Lower lobe of right lung (tissue), 2 donors: ENCODE measurements around the gene CTPS2. TPM values are rescaled to one million over a fixed set of nuclear protein-coding genes. Genes with fewer than 3 reads are reported as not detected.
"Not testable (repeated sequence)": the region's sequence is repeated elsewhere in the genome, so short reads cannot be mapped to it uniquely, and the experiment has no call there.

ENCODE experiments used
- ATAC-seq, 2 donors: fragments of 200-7000 bp; cut with Tn5 transposase; one replicate each; pipeline ENCODE4 v1.9.1; 2020 to 2022; ENCODE audit warnings: mild to moderate bottlenecking in 2 of 2, moderate library complexity in 2 of 2
- DNase-seq: peaks from one replicate; pipeline ENCODE4 v3.0.0-alpha.2; 2020
- H3K27ac ChIP-seq: fragments of 200-600 bp; one replicate; pipeline ENCODE4 v1.8.0; 2022
- H3K27me3 ChIP-seq: fragments of 200-600 bp; one replicate; pipeline ENCODE4 v1.8.0; 2022; ENCODE audit warnings: low read depth
- H3K36me3 ChIP-seq: fragments of 200-600 bp; one replicate; pipeline ENCODE4 v1.8.0; 2022; ENCODE audit warnings: mild to moderate bottlenecking
- H3K4me1 ChIP-seq: fragments of 200-600 bp; one replicate; pipeline ENCODE4 v1.8.0; 2022
- H3K4me3 ChIP-seq: fragments of 200-600 bp; one replicate; pipeline ENCODE4 v1.8.0; 2022; ENCODE audit warnings: mild to moderate bottlenecking
- H3K9me3 ChIP-seq: fragments of 200-600 bp; one replicate; pipeline ENCODE4 v1.8.0; 2022
- intact Hi-C: fragments of 100-400 bp; cut with DNase I; formaldehyde crosslinking; loops from one replicate; pipeline ENCODE4 v1.11.0; 2022
- total RNA-seq: library from RNA; stranded (reverse); fragmentation: NEBNext Ultra II Directional; extraction: Animal tissue kit (Norgen Biotek cat#: 25700); gene quantifications from one replicate; pipeline ENCODE4 v1.2.1, GENCODE V29; 2021
- TF ChIP-seq, protein P1 (sequence below): fragments of 200-600 bp; IDR thresholded peaks from one replicate; pipeline ENCODE4 v1.8.0; 2022; ENCODE audit warnings: antibody characterized with exemption, mild to moderate bottlenecking
- donor health status: DM: no; HTN: yes; CAD: no; lungs with severe emphysema.

The CTPS2 gene
- total RNA-seq, 1 donor from 2014 or later: 11.3 TPM

DNA sequence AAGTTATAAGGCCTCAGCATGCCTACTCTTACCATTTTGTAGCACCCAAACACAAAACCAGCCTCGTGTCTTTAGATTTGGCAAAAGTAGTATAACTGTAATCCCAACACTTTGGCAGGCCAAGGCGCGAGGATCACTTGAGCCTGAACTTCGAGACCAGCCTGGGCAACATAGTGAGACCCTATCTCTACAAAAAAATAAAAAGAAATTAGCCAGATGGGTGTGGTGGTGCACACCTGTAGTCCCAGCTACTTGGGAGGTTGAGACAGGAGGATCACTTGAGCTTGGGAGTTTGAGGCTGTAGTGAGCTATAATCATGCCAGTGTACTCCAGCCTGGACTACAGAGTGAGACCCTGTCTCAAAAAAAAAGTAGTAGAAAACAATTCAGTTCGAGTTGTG, 24.6 kb upstream of the CTPS2 start:
- TF ChIP-seq, protein P1, sequence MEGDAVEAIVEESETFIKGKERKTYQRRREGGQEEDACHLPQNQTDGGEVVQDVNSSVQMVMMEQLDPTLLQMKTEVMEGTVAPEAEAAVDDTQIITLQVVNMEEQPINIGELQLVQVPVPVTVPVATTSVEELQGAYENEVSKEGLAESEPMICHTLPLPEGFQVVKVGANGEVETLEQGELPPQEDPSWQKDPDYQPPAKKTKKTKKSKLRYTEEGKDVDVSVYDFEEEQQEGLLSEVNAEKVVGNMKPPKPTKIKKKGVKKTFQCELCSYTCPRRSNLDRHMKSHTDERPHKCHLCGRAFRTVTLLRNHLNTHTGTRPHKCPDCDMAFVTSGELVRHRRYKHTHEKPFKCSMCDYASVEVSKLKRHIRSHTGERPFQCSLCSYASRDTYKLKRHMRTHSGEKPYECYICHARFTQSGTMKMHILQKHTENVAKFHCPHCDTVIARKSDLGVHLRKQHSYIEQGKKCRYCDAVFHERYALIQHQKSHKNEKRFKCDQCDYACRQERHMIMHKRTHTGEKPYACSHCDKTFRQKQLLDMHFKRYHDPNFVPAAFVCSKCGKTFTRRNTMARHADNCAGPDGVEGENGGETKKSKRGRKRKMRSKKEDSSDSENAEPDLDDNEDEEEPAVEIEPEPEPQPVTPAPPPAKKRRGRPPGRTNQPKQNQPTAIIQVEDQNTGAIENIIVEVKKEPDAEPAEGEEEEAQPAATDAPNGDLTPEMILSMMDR: no peak
- no peaks in the 10 kb centered on the region for H3K9me3 ChIP-seq
- H3K27me3 ChIP-seq: no peaks in the 10 kb centered on the region
- no peak overlapping the region for H3K4me3 ChIP-seq
- no peak for DNase-seq
- no peak overlapping the region for H3K27ac ChIP-seq
- no peak for ATAC-seq
- intact Hi-C loops: no loop called here
- H3K4me1 ChIP-seq: no peaks in the 10 kb centered on the region
- H3K36me3 ChIP-seq: peaks cover 39% of the 10 kb centered on the region

DNA sequence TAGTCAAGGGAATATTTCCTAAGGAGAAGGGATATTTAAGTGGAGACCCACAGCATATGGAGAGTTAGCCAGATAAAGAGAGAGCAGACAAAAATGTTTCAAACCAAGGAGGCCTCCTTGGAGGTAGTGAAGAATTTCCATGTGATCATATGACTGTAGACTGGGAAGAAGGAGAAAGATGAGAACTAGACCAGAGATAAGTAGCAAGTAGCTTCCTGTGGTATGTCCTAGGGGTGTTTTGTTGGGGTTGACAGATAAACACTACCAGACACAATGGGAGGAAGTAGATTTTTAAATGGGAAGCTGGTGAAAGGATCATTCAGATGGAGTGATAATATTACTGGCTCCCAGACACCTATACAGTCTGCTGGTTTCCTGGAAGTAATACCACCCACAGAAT, 20.5 kb upstream of the CTPS2 start:
- intact Hi-C loops: no loop called here
- no peaks in the 10 kb centered on the region for H3K9me3 ChIP-seq
- H3K36me3 ChIP-seq: peaks cover 25% of the 10 kb centered on the region
- H3K4me1 ChIP-seq: no peaks in the 10 kb centered on the region
- TF ChIP-seq, protein P1: no peak
- DNase-seq (no peak), ATAC-seq (no peak)
- no peaks in the 10 kb centered on the region for H3K27me3 ChIP-seq
- H3K27ac ChIP-seq: no peak overlapping the region
- H3K4me3 ChIP-seq: no peak overlapping the region

- H3K9me3 ChIP-seq: no peaks in the 10 kb centered on the region
- no peak overlapping the region for H3K4me3 ChIP-seq
- intact Hi-C loops: no loop called here
- no peak overlapping the region for H3K27ac ChIP-seq
- H3K4me1 ChIP-seq: no peaks in the 10 kb centered on the region
- DNase-seq: no peak
- ATAC-seq: no peak
- H3K27me3 ChIP-seq: no peaks in the 10 kb centered on the region
- TF ChIP-seq, protein P1: no peak
- H3K36me3 ChIP-seq: peaks cover 2% of the 10 kb centered on the region
These were observed 18.0 kb upstream of the CTPS2 start for GRCh38 chrX:16730450-16730849.

DNA sequence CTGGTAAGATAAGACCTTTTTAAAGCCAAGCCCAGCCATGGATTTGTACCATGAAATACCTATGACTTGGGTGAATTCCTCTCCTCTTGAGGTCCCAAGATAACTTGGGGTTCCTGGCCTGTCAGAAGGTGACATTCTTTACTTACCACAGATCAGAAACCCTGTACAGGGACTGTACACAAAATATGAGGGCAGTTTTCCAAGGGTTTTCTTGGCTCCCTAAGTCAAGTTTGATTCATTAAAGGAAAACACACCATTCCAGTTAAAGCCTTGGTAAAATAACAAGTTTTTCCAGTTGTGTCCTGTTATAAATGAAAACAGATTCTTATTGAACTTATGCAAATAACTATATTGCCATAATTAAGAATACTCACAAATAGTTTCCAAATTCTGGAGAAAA, 15.2 kb upstream of the CTPS2 start:
- TF ChIP-seq, protein P1: no peak
- no peaks in the 10 kb centered on the region for H3K27me3 ChIP-seq

DNA sequence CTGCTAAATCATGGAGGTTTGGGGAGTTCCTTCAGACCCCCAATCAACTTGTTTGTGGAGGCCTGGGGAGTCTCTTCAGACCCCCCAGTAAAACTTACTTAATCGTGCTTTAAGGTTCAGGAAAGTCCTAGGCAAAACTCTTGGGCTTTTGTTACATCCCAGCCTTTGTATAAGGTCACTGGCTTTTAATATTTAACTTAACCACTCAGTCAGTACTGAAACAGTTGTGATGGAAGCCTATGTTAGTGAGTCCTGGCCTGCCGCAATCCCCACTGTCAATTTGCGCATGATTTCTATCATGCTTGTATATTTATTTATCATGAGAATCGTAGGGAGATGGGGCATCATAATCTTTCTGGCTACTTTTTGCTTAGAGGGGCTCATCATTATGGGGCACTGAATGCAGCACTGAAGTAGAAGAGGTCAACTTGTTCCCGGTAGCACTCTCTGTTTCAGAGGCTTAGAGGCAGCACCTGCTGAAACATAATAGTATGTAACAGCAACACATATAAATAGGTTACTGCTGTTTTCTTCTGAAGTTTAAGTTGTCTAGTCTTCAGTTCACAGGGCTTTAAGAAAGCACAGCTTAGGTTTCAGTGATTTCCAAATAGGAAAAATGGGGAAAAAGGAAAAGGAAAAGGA, 14.0 kb upstream of the CTPS2 start:
- H3K9me3 ChIP-seq, intact Hi-C loops, H3K4me3 ChIP-seq, H3K36me3 ChIP-seq, DNase-seq, H3K4me1 ChIP-seq, H3K27me3 ChIP-seq, ATAC-seq, H3K27ac ChIP-seq: not testable (repeated sequence)

More for the DNA sequence above, 15.2 kb upstream of the CTPS2 start:
- DNase-seq (no peak), ATAC-seq (peak in 1 of 2 donors; percentile 31)
- no peaks in the 10 kb centered on the region for H3K36me3 ChIP-seq
- no peak overlapping the region for H3K27ac ChIP-seq
- H3K4me3 ChIP-seq: no peak overlapping the region
- H3K9me3 ChIP-seq: no peaks in the 10 kb centered on the region
- intact Hi-C loops: no loop called here
- peaks cover 4% of the 10 kb centered on the region for H3K4me1 ChIP-seq

DNA sequence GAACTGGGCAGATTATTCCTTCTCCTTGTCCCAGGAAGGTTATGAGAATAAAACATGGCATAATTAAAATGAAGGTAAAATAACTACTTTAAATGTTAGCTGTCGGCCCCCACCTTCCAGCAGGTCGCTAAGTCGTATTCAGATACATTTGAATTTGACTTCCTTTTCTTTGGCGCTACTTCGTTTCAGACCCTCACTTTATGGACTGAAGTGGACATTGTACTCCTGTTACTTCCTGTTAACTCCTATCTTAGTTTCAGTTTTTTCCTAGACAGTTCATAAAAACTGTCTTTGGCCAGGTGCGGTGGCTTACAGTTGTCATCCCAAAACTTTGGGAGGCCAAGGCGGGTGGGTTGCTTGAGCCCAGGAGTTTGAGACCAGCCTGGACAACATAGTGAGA, 12.6 kb upstream of the CTPS2 start:
- H3K36me3 ChIP-seq: no peaks in the 10 kb centered on the region
- no peak for DNase-seq
- intact Hi-C loops: no loop called here
- H3K4me1 ChIP-seq: peaks cover 10% of the 10 kb centered on the region
- TF ChIP-seq, protein P1: no peak
- no peak for ATAC-seq
- no peak overlapping the region for H3K27ac ChIP-seq
- H3K4me3 ChIP-seq: no peak overlapping the region
- no peaks in the 10 kb centered on the region for H3K9me3 ChIP-seq
- no peaks in the 10 kb centered on the region for H3K27me3 ChIP-seq
